Measurements from ENCODE around the gene SPPL2B.

GRCh38 chr19:2333807-2334211 is 5.3 kb downstream of the SPPL2B start:
- TF ChIP-seq ZNF8 (CRISPR knock-in tag; IDR thresholded peaks at IDR 0.05) (no peak), BACH2 (CRISPR knock-in tag; IDR thresholded peaks at IDR 0.05; ENCODE audit: borderline replicate concordance) (no peak), ZFP30 (CRISPR knock-in tag; IDR thresholded peaks at IDR 0.05) (no peak), PATZ1 (CRISPR knock-in tag; IDR thresholded peaks at IDR 0.05; ENCODE audit: borderline replicate concordance) (no peak), RARB (CRISPR knock-in tag; IDR thresholded peaks at IDR 0.05) (no peak), ISL1 (CRISPR knock-in tag; IDR thresholded peaks at IDR 0.05) (no peak), GLIS3 (CRISPR knock-in tag; IDR thresholded peaks at IDR 0.05) (no peak), POU6F1 (CRISPR knock-in tag; IDR thresholded peaks at IDR 0.05; ENCODE audit: borderline replicate concordance, low read depth) (no peak), OSR1 (CRISPR knock-in tag; IDR thresholded peaks at IDR 0.05) (no peak), PPARA (CRISPR knock-in tag; IDR thresholded peaks at IDR 0.05; ENCODE audit: borderline replicate concordance) (no peak), SNAI2 (CRISPR knock-in tag; IDR thresholded peaks at IDR 0.05) (no peak), TCF4 (CRISPR knock-in tag; IDR thresholded peaks at IDR 0.05; ENCODE audit: borderline replicate concordance) (no peak)

All from SK-N-SH treated with all-trans-retinoic acid at 6 μM for 48 hours (cell line).